ENCODE data around the gene LRP1.

LRP1 gene

DNA sequence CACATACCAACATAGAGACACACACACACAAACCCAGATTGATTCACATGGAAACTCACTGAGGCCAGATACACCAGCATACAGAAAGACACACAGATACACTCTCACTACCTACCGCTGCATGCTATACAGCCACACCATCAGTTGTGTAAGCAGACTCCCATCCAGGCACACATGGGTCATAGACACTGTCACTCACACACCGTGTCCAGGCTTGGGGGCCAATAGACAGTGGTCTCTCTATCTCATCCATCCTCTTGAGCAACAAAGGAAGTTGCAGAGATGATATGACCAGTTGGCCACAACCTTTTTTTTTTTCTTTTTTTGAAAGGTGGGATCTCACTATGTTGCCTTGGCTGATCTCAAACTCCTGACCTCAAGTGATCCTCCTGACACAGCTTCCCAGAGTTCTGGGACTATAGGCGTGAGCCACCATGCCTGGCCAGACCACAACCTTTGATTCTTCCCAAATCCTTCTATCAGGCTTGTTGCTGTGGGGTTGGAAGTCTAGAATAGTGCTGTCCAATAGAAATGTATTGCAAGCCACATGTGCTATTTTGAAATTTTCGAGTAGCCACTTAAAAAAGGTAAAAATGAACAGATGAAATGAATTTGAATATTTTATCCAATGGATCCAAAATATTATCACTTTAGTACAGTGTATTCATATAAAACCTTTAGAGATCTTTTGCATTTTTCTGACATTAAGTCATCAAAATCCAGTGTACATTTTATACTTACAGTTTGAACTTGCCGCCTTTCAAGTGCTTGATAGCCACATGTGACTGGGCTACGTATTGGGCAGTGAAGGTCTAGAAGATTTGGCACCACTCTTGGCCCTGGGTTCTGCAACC, 11.7 kb downstream of the LRP1 start:
- no peak for TF ChIP-seq EZH2 (optimal IDR thresholded peaks at IDR 0.05; ENCODE audit: low read depth, low read length)
- TF ChIP-seq EZH2phosphoT487 (IDR thresholded peaks at IDR 0.05; ENCODE audit: low read length): no peak
- TF ChIP-seq, protein P1, sequence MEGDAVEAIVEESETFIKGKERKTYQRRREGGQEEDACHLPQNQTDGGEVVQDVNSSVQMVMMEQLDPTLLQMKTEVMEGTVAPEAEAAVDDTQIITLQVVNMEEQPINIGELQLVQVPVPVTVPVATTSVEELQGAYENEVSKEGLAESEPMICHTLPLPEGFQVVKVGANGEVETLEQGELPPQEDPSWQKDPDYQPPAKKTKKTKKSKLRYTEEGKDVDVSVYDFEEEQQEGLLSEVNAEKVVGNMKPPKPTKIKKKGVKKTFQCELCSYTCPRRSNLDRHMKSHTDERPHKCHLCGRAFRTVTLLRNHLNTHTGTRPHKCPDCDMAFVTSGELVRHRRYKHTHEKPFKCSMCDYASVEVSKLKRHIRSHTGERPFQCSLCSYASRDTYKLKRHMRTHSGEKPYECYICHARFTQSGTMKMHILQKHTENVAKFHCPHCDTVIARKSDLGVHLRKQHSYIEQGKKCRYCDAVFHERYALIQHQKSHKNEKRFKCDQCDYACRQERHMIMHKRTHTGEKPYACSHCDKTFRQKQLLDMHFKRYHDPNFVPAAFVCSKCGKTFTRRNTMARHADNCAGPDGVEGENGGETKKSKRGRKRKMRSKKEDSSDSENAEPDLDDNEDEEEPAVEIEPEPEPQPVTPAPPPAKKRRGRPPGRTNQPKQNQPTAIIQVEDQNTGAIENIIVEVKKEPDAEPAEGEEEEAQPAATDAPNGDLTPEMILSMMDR (IDR thresholded peaks at IDR 0.05; ENCODE audit: low read length): no peak
- Histone ChIP-seq H3K4me3 (ENCODE audit: low read length) (no peak overlapping the region), H2AFZ (ENCODE audit: low read length) (no peak overlapping the region), H3K79me2 (ENCODE audit: low read length) (no peaks in the 10 kb centered on the region), H3F3A (ENCODE audit: insufficient read depth, low read length) (no peaks in the 10 kb centered on the region), H3K27ac (ENCODE audit: low read length) (no peak overlapping the region), H3K9ac (ENCODE audit: low read length) (no peak overlapping the region), H3K27me3 (replicated peaks; ENCODE audit: insufficient read depth, low read length) (no peaks in the 10 kb centered on the region), H3K4me2 (ENCODE audit: low read depth, low read length) (no peak overlapping the region), H4K20me1 (ENCODE audit: insufficient read depth, low read length) (no peaks in the 10 kb centered on the region), H3K9me2 (replicated peaks; ENCODE audit: insufficient read depth, low read length) (no peaks in the 10 kb centered on the region), H3K36me3 (replicated peaks; ENCODE audit: insufficient read depth, low read length) (no peaks in the 10 kb centered on the region), H3K4me1 (ENCODE audit: low read length) (no peaks in the 10 kb centered on the region), H3K9me3 (replicated peaks; ENCODE audit: insufficient read depth, low read length) (no peaks in the 10 kb centered on the region)
- DNase-seq: no peak

DNA sequence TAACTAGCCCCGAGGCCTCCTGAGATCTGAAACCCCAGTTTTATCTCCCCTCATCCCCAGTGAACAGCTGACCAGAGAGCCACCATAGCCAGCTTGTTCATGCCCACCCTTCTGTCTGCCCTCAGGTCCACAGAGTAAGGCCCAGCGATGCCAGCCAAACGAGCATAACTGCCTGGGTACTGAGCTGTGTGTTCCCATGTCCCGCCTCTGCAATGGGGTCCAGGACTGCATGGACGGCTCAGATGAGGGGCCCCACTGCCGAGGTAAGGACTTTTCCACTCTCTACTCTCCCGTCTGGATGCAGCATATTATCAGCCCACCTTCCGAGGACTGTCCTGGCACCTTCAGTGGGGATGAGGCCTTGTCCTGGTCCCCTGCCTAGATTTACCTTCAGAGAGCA, 13.0 kb downstream of the LRP1 start:
- no peaks in the 10 kb centered on the region for H3K36me3 ChIP-seq (replicated peaks; ENCODE audit: insufficient read depth, low read length)

DNA sequence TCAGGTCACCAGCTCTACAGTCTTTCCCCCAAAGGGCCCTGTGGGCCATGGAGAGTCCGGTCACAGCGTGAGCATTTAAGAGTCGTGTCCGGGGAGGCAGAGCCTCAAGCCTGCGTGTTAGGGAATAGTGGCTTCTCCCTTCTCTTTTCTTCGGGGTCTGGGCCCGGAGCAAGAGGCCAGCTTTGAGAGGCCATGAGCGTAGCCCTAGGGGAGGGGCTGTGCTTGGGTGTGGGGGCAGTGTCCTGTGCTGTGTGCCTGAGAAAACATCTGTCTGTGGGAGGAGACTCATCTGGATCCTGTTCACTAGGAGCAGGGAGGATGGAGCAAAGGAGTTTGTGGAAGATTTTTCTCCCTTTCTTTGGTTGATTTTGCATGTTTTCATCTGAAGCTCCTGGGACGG, 13.8 kb downstream of the LRP1 start:
- H3K9ac ChIP-seq (ENCODE audit: low read length): no peak overlapping the region
- H3K9me3 ChIP-seq (replicated peaks; ENCODE audit: insufficient read depth, low read length): no peaks in the 10 kb centered on the region
- no peak for DNase-seq
- no peak for TF ChIP-seq EZH2phosphoT487 (IDR thresholded peaks at IDR 0.05; ENCODE audit: low read length)
- no peak for TF ChIP-seq EZH2 (optimal IDR thresholded peaks at IDR 0.05; ENCODE audit: low read depth, low read length)
- TF ChIP-seq, protein P1 (IDR thresholded peaks at IDR 0.05; ENCODE audit: low read length): no peak
- no peaks in the 10 kb centered on the region for H3K4me1 ChIP-seq (ENCODE audit: low read length)
- H3K79me2 ChIP-seq (ENCODE audit: low read length): no peaks in the 10 kb centered on the region
- H3K9me2 ChIP-seq (replicated peaks; ENCODE audit: insufficient read depth, low read length): no peaks in the 10 kb centered on the region
- H3K27me3 ChIP-seq (replicated peaks; ENCODE audit: insufficient read depth, low read length): no peaks in the 10 kb centered on the region
- H2AFZ ChIP-seq (ENCODE audit: low read length): no peak overlapping the region; the same call in 1 of the 2 replicates
- no peak overlapping the region for H3K4me2 ChIP-seq (ENCODE audit: low read depth, low read length)
- no peak overlapping the region for H3K27ac ChIP-seq (ENCODE audit: low read length)
- no peaks in the 10 kb centered on the region for H4K20me1 ChIP-seq (ENCODE audit: insufficient read depth, low read length)
- no peaks in the 10 kb centered on the region for H3F3A ChIP-seq (ENCODE audit: insufficient read depth, low read length)
- no peak overlapping the region for H3K4me3 ChIP-seq (ENCODE audit: low read length)
- no peaks in the 10 kb centered on the region for H3K36me3 ChIP-seq (replicated peaks; ENCODE audit: insufficient read depth, low read length)

More for the DNA sequence above, 13.0 kb downstream of the LRP1 start:
- Histone ChIP-seq H3K4me1 (ENCODE audit: low read length) (no peaks in the 10 kb centered on the region), H3K9ac (ENCODE audit: low read length) (no peak overlapping the region), H3K9me2 (replicated peaks; ENCODE audit: insufficient read depth, low read length) (no peaks in the 10 kb centered on the region), H3K27ac (ENCODE audit: low read length) (no peak overlapping the region), H3K9me3 (replicated peaks; ENCODE audit: insufficient read depth, low read length) (no peaks in the 10 kb centered on the region), H3F3A (ENCODE audit: insufficient read depth, low read length) (no peaks in the 10 kb centered on the region), H3K4me2 (ENCODE audit: low read depth, low read length) (no peak overlapping the region), H3K79me2 (ENCODE audit: low read length) (no peaks in the 10 kb centered on the region), H3K27me3 (replicated peaks; ENCODE audit: insufficient read depth, low read length) (no peaks in the 10 kb centered on the region), H4K20me1 (ENCODE audit: insufficient read depth, low read length) (no peaks in the 10 kb centered on the region), H2AFZ (ENCODE audit: low read length) (no peak overlapping the region), H3K4me3 (ENCODE audit: low read length) (no peak overlapping the region)
- no peak for TF ChIP-seq EZH2phosphoT487 (IDR thresholded peaks at IDR 0.05; ENCODE audit: low read length)
- TF ChIP-seq, protein P1 (IDR thresholded peaks at IDR 0.05; ENCODE audit: low read length): no peak
- no peak for TF ChIP-seq EZH2 (optimal IDR thresholded peaks at IDR 0.05; ENCODE audit: low read depth, low read length)
- DNase-seq: no peak

Data from MM.1S (cell line).